CD4-positive, alpha-beta T cell treated with Interleukin-4 for 4 hours (primary cell): ENCODE data around the gene SLC3A2.
"Not testable (repeated sequence)": the region's sequence is repeated elsewhere in the genome, so short reads cannot be mapped to it uniquely, and the experiment has no call there.

Experiments used
- DNase-seq: peaks from one replicate; pipeline ENCODE4 v3.0.0-alpha.2; 2020

Gene SLC3A2

DNA sequence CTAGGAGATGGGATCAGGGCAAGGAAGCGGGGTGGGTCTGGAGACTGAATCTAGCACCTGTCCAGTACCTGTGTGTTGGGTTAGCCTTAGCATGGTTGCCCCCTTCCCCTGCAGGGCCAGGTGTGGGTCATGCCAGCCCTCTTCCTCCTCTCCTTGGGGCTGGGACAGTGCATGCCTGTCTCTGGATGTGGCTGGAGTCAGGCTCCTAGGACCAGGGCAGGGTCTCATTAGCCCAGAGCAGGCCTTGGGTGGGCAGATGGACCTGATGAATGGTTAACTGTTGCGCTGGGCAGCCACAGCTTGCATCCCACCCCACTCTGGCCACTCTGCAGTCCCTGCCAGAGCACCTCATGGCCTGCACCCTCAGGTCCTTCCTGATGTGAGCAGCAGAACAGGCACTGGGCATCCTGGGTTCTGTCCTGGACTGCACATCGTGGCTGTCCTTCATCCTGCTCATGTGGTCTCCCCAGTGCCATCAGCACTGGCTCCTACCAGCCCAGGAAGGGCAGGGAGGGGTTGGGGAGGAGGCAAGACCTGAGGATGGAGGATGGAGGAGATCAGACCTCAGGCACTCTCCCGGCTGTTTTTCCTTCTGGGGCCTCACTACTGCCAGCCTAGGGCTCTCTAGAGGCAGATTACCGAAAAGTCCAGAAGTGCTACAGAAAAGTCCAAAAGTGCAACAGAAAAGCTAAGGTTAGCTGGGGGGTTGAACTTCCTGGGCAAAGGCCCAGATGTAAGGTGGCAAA, 53.2 kb downstream of the SLC3A2 start:
- no peak for DNase-seq

DNA sequence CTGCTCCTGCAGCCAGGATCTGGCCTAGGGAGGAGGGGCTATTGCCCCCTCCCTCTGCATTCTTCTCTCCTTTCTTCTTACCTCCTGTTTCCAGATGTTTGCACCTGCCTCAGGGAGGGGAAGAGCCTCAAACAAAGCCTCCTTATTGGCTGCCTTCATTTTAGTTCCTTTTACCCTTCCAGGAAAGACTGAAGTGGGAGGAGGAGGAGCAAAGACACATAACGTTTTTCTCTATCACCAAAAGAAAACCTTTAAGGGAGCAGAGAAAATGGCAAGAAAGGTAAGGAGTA, 53.7 kb downstream of the SLC3A2 start:
- DNase-seq = no peak

DNA sequence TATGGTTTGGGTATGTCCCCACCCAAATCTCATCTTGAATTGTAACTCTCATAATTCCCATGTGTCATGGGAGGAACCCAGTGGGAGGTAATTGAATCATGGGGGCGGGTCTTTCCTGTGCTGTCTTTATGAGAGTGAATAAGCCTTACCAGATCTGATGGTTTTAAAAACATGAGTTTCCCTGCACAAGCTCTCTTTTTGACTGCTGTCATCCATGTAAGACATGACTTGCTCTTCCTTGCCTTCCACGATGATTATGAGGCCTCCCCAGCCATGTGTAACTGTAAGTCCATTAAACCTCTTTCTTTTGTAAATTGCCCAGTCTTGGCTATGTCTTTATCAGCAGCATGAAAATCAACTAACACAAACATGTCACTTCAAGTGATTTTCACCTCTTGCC, 56.8 kb downstream of the SLC3A2 start:
- not testable (repeated sequence) for DNase-seq
